Body of pancreas (tissue), 4 donors: ENCODE measurements around the gene HAVCR2. TPM values are rescaled to one million over a fixed set of nuclear protein-coding genes. Genes with fewer than 3 reads are reported as not detected.

Experiments used
- ATAC-seq: fragments of 150-250 bp; one replicate; pipeline ENCODE4 v1.9.1; 2016
- DNase-seq, 4 donors: peaks; one replicate each; pipeline ENCODE4 v3.0.0-alpha.2; 2019
- H3K27ac ChIP-seq, 4 donors: fragments of 200-600 bp; sonication (generic); 1 replicate in 3 of 4; 2 replicates in 1 of 4; pipeline versions ENCODE4 v1.5.1 to v1.6.1; 2016 to 2019; ENCODE audit warnings: mild to moderate bottlenecking in 1 of 4, mixed read lengths in 1 of 4, moderate library complexity in 1 of 4
- H3K27me3 ChIP-seq, 2 donors: fragments of 200-600 bp; sonication (generic); one replicate each; pipeline ENCODE4 v1.6.0; 2016; ENCODE audit warnings: mild to moderate bottlenecking in 1 of 2
- H3K36me3 ChIP-seq, 2 donors: fragments of 200-600 bp; sonication (generic); replicated peaks in 1 of 2; 2 replicates each; pipeline ENCODE4 v1.5.1; 2016; ENCODE audit warnings: low read depth in 2 of 2; ENCODE audit not compliant: insufficient read depth in 1 of 2
- H3K4me1 ChIP-seq: fragments of 200-600 bp; sonication (generic); one replicate; pipeline ENCODE4 v1.6.0; 2016
- H3K4me3 ChIP-seq, 2 donors: fragments of 200-600 bp; sonication (generic); 1 replicate in 1 of 2; 2 replicates in 1 of 2; pipeline ENCODE4 v1.5.1; 2016 to 2019
- H3K9me3 ChIP-seq, 3 donors: fragments of 200-600 bp; sonication (generic); 1 replicate in 2 of 3; 2 replicates in 1 of 3; pipeline ENCODE4 v1.5.1; 2016
- CTCF ChIP-seq, 7 experiments: fragments of 450-650 bp in 4 of 7; fragments of 200-600 bp in 3 of 7; sonication (generic) in 3 of 7; IDR thresholded peaks; one replicate each; pipeline ENCODE4 v1.5.1; 2016 to 2019; ENCODE audit warnings: antibody characterized with exemption in 7 of 7
- POLR2A ChIP-seq, 3 donors: fragments of 450-650 bp; IDR thresholded peaks; one replicate each; pipeline ENCODE4 v1.6.1; 2016; ENCODE audit warnings: antibody characterized with exemption in 3 of 3, mild to moderate bottlenecking in 2 of 3
- WGBS, 2 donors: methylation state at CpG; one replicate each; pipeline ENCODE4 v1.1.5; 2017; 5-methylcytosine and 5-hydroxymethylcytosine counted together
- intact Hi-C: fragments of 100-400 bp; cut with DNase I; formaldehyde crosslinking; loops from one replicate; pipeline ENCODE4 v1.15.1; 2023
- total RNA-seq, 2 donors: library from RNA; depleted of rRNA; stranded (reverse); fragments of >200 nt; gene quantifications; one replicate each; pipeline ENCODE4 v1.1.0, GENCODE V29; 2016

The HAVCR2 gene
- total RNA-seq, 2 donors from 2014 or later: 2.3 to 12.2 TPM

- Histone ChIP-seq H3K9me3 (no peaks in the 10 kb centered on the region), H3K36me3 (no peaks in the 10 kb centered on the region), H3K4me3 (no peak overlapping the region), H3K27me3 (no peaks in the 10 kb centered on the region), H3K4me1 (no peaks in the 10 kb centered on the region), H3K27ac (no peak overlapping the region)
- ATAC-seq (no peak), DNase-seq (no peak)
- TF ChIP-seq POLR2A (IDR thresholded peaks at IDR 0.05) (no peak), CTCF (IDR thresholded peaks at IDR 0.05) (no peak)
- WGBS, 2 donors: 8 to 10% methylated on average over 1 of the region's 1 CpG
- intact Hi-C loops: no loop called here
Observed at GRCh38 chr5:157132281-157132612, 23.4 kb upstream of the HAVCR2 start.

GRCh38 chr5:157130925-157131324 is 22.1 kb upstream of the HAVCR2 start:
- no peak for TF ChIP-seq CTCF (IDR thresholded peaks at IDR 0.05)
- no peak for TF ChIP-seq POLR2A (IDR thresholded peaks at IDR 0.05)
- Histone ChIP-seq H3K4me1 (no peaks in the 10 kb centered on the region), H3K4me3 (no peak overlapping the region), H3K9me3 (no peaks in the 10 kb centered on the region), H3K27ac (no peak overlapping the region), H3K36me3 (no peaks in the 10 kb centered on the region), H3K27me3 (no peaks in the 10 kb centered on the region)
- intact Hi-C loops: no loop called here
- ATAC-seq (no peak), DNase-seq (no peak)
- WGBS, 2 donors: 74 to 77% methylated on average over 7 of the region's 7 CpGs

- TF ChIP-seq CTCF (IDR thresholded peaks at IDR 0.05): no peak
- TF ChIP-seq POLR2A (IDR thresholded peaks at IDR 0.05): no peak
- intact Hi-C loops: no loop called here
- Histone ChIP-seq H3K27me3 (no peaks in the 10 kb centered on the region), H3K9me3 (no peaks in the 10 kb centered on the region), H3K36me3 (no peaks in the 10 kb centered on the region), H3K27ac (no peak overlapping the region), H3K4me3 (no peak overlapping the region), H3K4me1 (no peaks in the 10 kb centered on the region)
- DNase-seq (no peak), ATAC-seq (no peak)
Observed at GRCh38 chr5:157121709-157122108, 12.9 kb upstream of the HAVCR2 start.

GRCh38 chr5:157120102-157120501 is 11.3 kb upstream of the HAVCR2 start:
- Histone ChIP-seq H3K36me3 (no peaks in the 10 kb centered on the region), H3K9me3 (no peaks in the 10 kb centered on the region), H3K4me1 (no peaks in the 10 kb centered on the region), H3K27me3 (no peaks in the 10 kb centered on the region), H3K4me3 (no peak overlapping the region), H3K27ac (no peak overlapping the region)
- DNase-seq: no peak
- intact Hi-C loops: no loop called here
- TF ChIP-seq CTCF (IDR thresholded peaks at IDR 0.05) (no peak), POLR2A (IDR thresholded peaks at IDR 0.05) (no peak)
- no peak for ATAC-seq
- WGBS, 2 donors: 80 to 81% methylated on average over 1 of the region's 1 CpG

GRCh38 chr5:157116483-157116954 is 7.7 kb upstream of the HAVCR2 start:
- no peaks in the 10 kb centered on the region for H3K4me1 ChIP-seq
- no peaks in the 10 kb centered on the region for H3K9me3 ChIP-seq
- DNase-seq (no peak), ATAC-seq (no peak)
- no peak overlapping the region for H3K4me3 ChIP-seq
- intact Hi-C loops: no loop called here
- TF ChIP-seq CTCF (IDR thresholded peaks at IDR 0.05): no peak
- TF ChIP-seq POLR2A (IDR thresholded peaks at IDR 0.05): no peak
- WGBS, 2 donors: 65 to 80% methylated on average over 6 of the region's 6 CpGs
- no peaks in the 10 kb centered on the region for H3K36me3 ChIP-seq
- no peak overlapping the region for H3K27ac ChIP-seq
- no peaks in the 10 kb centered on the region for H3K27me3 ChIP-seq
